NB4 (cell line): ENCODE data around the gene H1-8.

Source experiments
- DNase-seq: peaks from one replicate; pipeline ENCODE4 v3.0.0; 2010; ENCODE audit warnings: low read depth
- H3K4me3 ChIP-seq: one replicate; pipeline ENCODE4 v1.5.1; 2011; ENCODE audit warnings: mild to moderate bottlenecking, low read depth, low read length, moderate library complexity
- MYC ChIP-seq: IDR thresholded peaks from 2 replicates; pipeline ENCODE4 v1.6.1; 2011; ENCODE audit warnings: low read depth, low read length
- POLR2A ChIP-seq: IDR thresholded peaks from 2 replicates; pipeline ENCODE4 v1.6.1; 2011; ENCODE audit warnings: mild to moderate bottlenecking; ENCODE audit not compliant: insufficient read length; ENCODE audit errors: extremely low read depth
- TF ChIP-seq, protein P1 (sequence below): IDR thresholded peaks from one replicate; pipeline ENCODE4 v1.5.1; 2012; ENCODE audit warnings: low read depth, low read length
- TF ChIP-seq, protein P2 (sequence below): IDR thresholded peaks from 2 replicates; pipeline ENCODE4 v1.6.1; 2011; ENCODE audit warnings: low read depth, low read length

Gene H1-8

DNA sequence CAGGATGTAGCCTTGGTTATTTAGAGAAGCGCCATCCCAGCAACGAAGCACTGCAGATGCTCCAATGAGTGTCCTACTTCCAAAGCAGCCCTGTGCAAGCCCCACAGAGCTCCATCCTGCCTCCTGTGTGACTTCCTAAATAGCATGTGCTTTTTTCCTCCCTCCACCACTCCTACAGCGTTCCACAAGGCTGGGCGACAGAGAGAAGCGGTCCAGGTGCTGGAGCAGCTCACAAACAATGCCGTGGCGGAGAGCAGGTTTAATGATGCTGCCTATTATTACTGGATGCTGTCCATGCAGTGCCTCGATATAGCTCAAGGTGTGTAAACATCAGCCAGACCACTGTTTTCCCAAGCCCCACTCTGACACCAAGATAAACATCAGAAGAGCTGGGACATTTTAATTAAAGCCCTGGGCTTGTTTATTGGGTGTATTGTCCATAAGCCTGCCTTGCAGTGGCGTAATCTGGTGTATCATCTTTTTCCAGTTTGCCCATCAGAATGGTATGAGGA is 36.7 kb upstream of the H1-8 start:
- no peak for DNase-seq
- TF ChIP-seq MYC (no peak), POLR2A (no peak)
- TF ChIP-seq, protein P1, sequence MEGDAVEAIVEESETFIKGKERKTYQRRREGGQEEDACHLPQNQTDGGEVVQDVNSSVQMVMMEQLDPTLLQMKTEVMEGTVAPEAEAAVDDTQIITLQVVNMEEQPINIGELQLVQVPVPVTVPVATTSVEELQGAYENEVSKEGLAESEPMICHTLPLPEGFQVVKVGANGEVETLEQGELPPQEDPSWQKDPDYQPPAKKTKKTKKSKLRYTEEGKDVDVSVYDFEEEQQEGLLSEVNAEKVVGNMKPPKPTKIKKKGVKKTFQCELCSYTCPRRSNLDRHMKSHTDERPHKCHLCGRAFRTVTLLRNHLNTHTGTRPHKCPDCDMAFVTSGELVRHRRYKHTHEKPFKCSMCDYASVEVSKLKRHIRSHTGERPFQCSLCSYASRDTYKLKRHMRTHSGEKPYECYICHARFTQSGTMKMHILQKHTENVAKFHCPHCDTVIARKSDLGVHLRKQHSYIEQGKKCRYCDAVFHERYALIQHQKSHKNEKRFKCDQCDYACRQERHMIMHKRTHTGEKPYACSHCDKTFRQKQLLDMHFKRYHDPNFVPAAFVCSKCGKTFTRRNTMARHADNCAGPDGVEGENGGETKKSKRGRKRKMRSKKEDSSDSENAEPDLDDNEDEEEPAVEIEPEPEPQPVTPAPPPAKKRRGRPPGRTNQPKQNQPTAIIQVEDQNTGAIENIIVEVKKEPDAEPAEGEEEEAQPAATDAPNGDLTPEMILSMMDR: no peak
- TF ChIP-seq, protein P2, sequence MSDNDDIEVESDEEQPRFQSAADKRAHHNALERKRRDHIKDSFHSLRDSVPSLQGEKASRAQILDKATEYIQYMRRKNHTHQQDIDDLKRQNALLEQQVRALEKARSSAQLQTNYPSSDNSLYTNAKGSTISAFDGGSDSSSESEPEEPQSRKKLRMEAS: no peak
- no peak overlapping the region for H3K4me3 ChIP-seq

DNA sequence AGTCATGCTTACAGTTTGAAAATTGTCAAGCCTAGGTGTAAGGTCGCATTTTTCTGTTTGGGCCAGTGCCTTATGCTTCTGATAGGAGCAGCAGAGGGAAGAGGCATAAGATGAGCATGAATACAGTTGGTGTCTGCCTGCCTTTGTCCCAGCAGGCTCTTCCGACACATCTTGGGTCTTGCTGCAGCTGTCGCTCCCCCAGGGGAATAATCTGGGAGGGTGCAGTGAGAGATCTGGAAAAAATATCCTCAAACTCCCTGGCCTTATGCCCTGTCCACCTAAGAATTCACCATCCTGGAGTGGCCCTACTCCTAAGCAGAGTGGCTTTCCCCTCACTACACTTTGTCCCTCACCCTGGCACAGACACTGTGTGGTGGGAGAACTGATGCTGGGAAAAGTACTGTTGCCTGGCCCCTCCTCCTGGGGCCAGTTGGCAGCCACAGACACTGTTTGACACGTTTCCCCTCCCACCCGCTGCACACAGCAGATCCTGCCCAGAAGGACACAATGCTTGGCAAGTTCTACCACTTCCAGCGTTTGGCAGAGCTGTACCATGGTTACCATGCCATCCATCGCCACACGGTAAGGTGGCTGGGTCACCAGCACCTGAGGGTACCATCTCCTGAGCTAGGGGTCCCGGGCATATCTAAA is 35.7 kb upstream of the H1-8 start:
- TF ChIP-seq, protein P1: no peak
- TF ChIP-seq POLR2A (no peak), MYC (no peak)
- TF ChIP-seq, protein P2: no peak
- H3K4me3 ChIP-seq: no peak overlapping the region
- DNase-seq: no peak

DNA sequence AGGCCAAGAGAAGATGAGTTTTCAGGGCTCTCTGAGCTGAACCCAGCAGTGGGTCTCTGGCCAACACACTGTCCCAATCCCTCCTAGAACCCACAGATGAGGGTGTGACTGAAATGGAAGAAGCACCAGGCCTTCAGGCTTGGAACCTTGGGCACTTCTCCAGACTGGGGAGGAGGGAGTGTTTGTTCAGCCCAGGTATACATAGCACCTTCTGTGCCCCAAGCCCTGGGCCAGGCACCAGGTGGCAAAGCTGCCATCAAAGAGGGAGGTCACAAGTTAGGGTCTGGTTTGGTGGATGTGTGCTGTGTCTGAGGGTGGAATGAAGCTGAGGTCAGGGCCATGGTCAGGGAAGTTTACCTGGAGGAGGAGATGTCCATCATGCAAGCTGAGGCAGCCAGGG is 30.4 kb upstream of the H1-8 start:
- TF ChIP-seq MYC (no peak), POLR2A (no peak)
- TF ChIP-seq, protein P1: no peak
- TF ChIP-seq, protein P2: no peak
- no peak overlapping the region for H3K4me3 ChIP-seq
- no peak for DNase-seq

DNA sequence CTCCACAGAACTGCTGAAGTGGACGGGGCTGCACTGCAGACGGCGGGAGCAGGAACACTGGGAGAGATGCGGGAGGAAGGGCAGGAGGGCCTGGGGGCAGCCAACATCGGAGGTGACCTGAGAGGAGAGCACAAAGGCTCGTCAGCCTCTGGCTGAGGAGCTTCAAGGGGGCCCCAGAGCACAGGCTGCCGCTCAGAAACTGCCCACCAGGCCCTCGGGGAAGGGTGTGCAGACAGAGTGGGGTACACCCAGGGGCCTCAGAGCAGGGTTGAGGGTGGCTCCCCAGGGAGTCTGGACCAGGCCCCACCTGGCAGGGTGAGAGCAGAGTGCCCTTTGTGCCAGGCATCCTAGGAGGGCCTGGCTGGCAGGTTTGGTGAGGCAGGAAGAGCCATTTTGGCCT is 29.3 kb upstream of the H1-8 start:
- DNase-seq: no peak
- no peak overlapping the region for H3K4me3 ChIP-seq
- TF ChIP-seq, protein P2: no peak
- TF ChIP-seq, protein P1: no peak
- TF ChIP-seq POLR2A (no peak), MYC (no peak)

DNA sequence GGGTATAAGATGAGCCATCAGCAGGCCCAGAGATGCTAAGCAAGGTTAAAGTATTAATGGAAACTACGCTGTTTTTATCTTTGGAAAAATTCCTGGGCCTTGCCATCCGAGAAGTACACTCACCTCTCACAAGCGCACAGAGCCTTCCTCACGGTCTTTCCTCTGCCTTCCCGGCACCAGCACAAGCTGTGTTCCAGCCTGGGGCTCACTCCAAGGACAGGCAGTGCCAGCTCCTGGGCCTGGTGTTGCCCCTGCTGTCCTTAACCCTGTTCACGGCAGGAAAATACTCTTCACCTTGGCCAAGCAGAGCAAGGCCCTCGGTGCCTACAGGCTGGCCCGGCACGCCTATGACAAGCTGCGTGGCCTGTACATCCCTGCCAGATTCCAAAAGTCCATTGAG is 28.9 kb upstream of the H1-8 start:
- TF ChIP-seq MYC: no peak
- TF ChIP-seq POLR2A: no peak
- TF ChIP-seq, protein P2: no peak
- TF ChIP-seq, protein P1: no peak
- H3K4me3 ChIP-seq: no peak overlapping the region
- no peak for DNase-seq
